Stomach (tissue), 9 donors: ENCODE data around the gene VEGFB. TPM values are rescaled to one million over a fixed set of nuclear protein-coding genes. Genes with fewer than 3 reads are reported as not detected.

Experiments
- DNase-seq, 2 donors: peaks; one replicate each; pipeline versions ENCODE4 v3.0.0 to v3.0.0-alpha.2; 2013 to 2019
- H3K27ac ChIP-seq, 5 donors: fragments of 200-600 bp in 4 of 5; sonication (generic) in 4 of 5; one replicate each; pipeline ENCODE4 v1.5.1; 2013 to 2019; ENCODE audit warnings: mild to moderate bottlenecking in 1 of 5, moderate library complexity in 1 of 5
- H3K27me3 ChIP-seq, 3 donors: fragments of 200-600 bp; sonication (generic); one replicate each; pipeline ENCODE4 v1.5.1; 2017 to 2019; ENCODE audit warnings: mixed run types in 1 of 3
- H3K36me3 ChIP-seq, 4 donors: fragments of 200-600 bp; sonication (generic); 1 replicate in 3 of 4; 2 replicates in 1 of 4; pipeline ENCODE4 v1.5.1; 2016 to 2019
- H3K4me1 ChIP-seq, 4 donors: fragments of 200-600 bp; sonication (generic); one replicate each; pipeline ENCODE4 v1.5.1; 2016 to 2019
- H3K4me3 ChIP-seq, 4 donors: fragments of 200-600 bp; sonication (generic) in 3 of 4; one replicate each; pipeline ENCODE4 v1.5.1; 2016 to 2019; ENCODE audit warnings: mild to moderate bottlenecking in 1 of 4
- H3K9me3 ChIP-seq, 4 donors: fragments of 200-600 bp; sonication (generic); one replicate each; pipeline ENCODE4 v1.5.1; 2016 to 2019
- EP300 ChIP-seq: sonication (generic); formaldehyde crosslinking; IDR thresholded peaks from one replicate; pipeline ENCODE4 v1.6.1; 2017; ENCODE audit warnings: antibody characterized with exemption
- POLR2A ChIP-seq, 4 donors: fragments of 450-650 bp; IDR thresholded peaks; one replicate each; pipeline ENCODE4 v1.6.1; 2016; ENCODE audit warnings: antibody characterized with exemption in 4 of 4, control low read depth in 2 of 4, mild to moderate bottlenecking in 1 of 4, moderate library complexity in 1 of 4
- POLR2AphosphoS5 ChIP-seq, 3 donors: sonication (generic); formaldehyde crosslinking; IDR thresholded peaks; one replicate each; pipeline ENCODE4 v1.6.1; 2016; ENCODE audit warnings: antibody characterized with exemption in 3 of 3
- WGBS, 5 donors: extraction: QIAGEN DNeasy Blood & Tissue Kit in 3 of 5; methylation state at CpG; one replicate each; pipeline versions ENCODE4 v1.1.5 to v1.1.7; 2013 to 2018; 5-methylcytosine and 5-hydroxymethylcytosine counted together
- intact Hi-C: fragments of 100-400 bp; cut with DNase I; formaldehyde crosslinking; loops from one replicate; pipeline ENCODE4 v1.15.1; 2023; ENCODE audit warnings: low total_unique reads
- polyA plus RNA-seq, 3 donors: library from polyadenylated mRNA; stranded (reverse); fragments of 200-250 nt; gene quantifications; one replicate each; pipeline ENCODE4 v1.2.3, GENCODE V29; 2013
- total RNA-seq, 5 donors: library from RNA; depleted of rRNA; stranded (reverse); fragments of >200 nt; gene quantifications; one replicate each; pipeline versions ENCODE4 v1.1.0 to v1.2.3, GENCODE V29; 2014 to 2016
- TF ChIP-seq, protein P1 (sequence below), 7 experiments: fragments of 450-650 bp in 4 of 7; fragments of 200-600 bp in 3 of 7; sonication (generic) in 3 of 7; IDR thresholded peaks; one replicate each; pipeline ENCODE4 v1.5.1; 2016 to 2019; ENCODE audit warnings: antibody characterized with exemption in 7 of 7, control low read depth in 2 of 7, mild to moderate bottlenecking in 1 of 7
- donor health status: healthy with polysubstance abuse.
- donor health status: Bipolar disorder and iron deficiency.
- donor health status: healthy.

VEGFB gene
- total and polyA plus RNA-seq, 8 donors = 2.9 to 167 (median 65.1) TPM

DNA sequence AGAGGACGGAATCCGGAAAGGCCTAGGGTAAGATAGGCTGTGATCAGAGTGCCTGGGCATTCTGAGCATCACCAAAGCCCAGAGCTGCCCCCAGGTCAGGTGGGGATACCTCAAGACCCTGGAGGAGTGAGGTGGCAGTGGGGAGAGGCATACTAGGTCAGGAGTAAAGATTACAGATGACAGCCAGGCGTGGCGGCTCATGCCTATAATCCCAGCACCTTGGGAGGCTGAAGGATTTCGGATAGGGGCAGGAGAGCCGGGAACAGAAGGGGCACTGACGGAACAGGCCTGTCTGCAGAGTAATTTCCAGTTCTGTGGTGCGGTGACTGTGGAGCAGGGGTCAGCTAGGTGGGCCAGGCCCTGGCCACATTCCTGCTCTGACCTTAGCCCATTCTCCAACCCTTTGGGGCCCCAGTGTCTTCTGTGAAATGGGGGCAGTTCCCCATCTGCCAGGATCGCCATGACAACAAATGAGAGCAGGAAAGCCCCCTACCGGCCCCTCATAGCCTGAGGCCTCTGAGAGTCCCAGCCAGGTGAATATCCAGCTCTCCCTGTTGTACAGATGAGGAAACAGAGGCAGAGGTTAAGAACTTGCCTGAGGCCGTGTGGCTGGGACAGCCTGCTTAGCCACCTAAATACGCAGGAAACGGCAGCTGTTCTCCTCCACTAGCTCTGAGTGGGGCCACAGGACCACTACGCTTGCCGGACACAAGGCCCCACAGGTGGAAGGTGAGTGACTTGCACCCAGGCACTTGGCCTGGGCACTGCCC, 40.8 kb downstream of the VEGFB start:
- TF ChIP-seq, protein P1, sequence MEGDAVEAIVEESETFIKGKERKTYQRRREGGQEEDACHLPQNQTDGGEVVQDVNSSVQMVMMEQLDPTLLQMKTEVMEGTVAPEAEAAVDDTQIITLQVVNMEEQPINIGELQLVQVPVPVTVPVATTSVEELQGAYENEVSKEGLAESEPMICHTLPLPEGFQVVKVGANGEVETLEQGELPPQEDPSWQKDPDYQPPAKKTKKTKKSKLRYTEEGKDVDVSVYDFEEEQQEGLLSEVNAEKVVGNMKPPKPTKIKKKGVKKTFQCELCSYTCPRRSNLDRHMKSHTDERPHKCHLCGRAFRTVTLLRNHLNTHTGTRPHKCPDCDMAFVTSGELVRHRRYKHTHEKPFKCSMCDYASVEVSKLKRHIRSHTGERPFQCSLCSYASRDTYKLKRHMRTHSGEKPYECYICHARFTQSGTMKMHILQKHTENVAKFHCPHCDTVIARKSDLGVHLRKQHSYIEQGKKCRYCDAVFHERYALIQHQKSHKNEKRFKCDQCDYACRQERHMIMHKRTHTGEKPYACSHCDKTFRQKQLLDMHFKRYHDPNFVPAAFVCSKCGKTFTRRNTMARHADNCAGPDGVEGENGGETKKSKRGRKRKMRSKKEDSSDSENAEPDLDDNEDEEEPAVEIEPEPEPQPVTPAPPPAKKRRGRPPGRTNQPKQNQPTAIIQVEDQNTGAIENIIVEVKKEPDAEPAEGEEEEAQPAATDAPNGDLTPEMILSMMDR (IDR thresholded peaks at IDR 0.05) = no peak
- no peak for TF ChIP-seq EP300
- Histone ChIP-seq H3K4me3 (no peak overlapping the region), H3K9me3 (no peaks in the 10 kb centered on the region), H3K27me3 (no peaks in the 10 kb centered on the region), H3K36me3 (peaks cover 13 to 47% (median 44%) of the 10 kb centered on the region in 4 donors), H3K4me1 (peaks cover 12 to 41% (median 38%) of the 10 kb centered on the region in 4 donors), H3K27ac (peak overlapping the region; percentile 14 to 96 (median 36))
- no peak for DNase-seq
- WGBS, 5 donors = 61 to 90% (median 87%) methylated on average over 12 to 15 of the region's 15 CpGs
- intact Hi-C loops = no loop called here

DNA sequence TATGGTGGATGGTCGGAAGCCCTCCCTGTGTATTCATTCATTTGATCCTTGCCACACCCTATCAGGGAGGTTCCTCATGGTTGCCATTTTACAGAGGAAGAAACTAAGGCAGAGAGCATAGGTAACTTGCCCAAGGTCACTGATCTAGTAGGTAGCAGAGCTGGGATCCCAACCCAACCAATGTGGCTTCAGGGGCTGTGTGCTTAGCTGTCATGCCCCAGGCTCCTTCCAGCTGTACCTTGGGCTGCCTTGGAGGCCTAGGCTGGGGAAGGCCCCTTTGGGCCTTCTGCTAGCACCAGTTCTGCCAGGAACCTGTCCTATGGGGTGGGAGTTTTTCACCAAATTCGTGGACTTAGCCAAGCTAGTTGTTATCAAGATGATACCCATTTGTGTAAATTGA, 41.5 kb downstream of the VEGFB start:
- no peak overlapping the region for H3K4me3 ChIP-seq
- no peaks in the 10 kb centered on the region for H3K9me3 ChIP-seq
- H3K27ac ChIP-seq = peak overlapping the region in 3 of 5 donors; percentile 18 to 96 (median 33)
- no peaks in the 10 kb centered on the region for H3K27me3 ChIP-seq
- 55 to 70% (median 59%) methylated on average over 1 to 2 of the region's 2 CpGs for WGBS, 5 donors
- TF ChIP-seq EP300 (no peak), POLR2AphosphoS5 (IDR thresholded peaks at IDR 0.05) (no peak), POLR2A (IDR thresholded peaks at IDR 0.05) (no peak)
- TF ChIP-seq, protein P1 (IDR thresholded peaks at IDR 0.05) = no peak
- DNase-seq = no peak
- peaks cover 12 to 41% (median 40%) of the 10 kb centered on the region in 4 donors for H3K4me1 ChIP-seq
- peaks cover 13 to 51% (median 47%) of the 10 kb centered on the region in 4 donors for H3K36me3 ChIP-seq
- intact Hi-C loops = no loop called here

DNA sequence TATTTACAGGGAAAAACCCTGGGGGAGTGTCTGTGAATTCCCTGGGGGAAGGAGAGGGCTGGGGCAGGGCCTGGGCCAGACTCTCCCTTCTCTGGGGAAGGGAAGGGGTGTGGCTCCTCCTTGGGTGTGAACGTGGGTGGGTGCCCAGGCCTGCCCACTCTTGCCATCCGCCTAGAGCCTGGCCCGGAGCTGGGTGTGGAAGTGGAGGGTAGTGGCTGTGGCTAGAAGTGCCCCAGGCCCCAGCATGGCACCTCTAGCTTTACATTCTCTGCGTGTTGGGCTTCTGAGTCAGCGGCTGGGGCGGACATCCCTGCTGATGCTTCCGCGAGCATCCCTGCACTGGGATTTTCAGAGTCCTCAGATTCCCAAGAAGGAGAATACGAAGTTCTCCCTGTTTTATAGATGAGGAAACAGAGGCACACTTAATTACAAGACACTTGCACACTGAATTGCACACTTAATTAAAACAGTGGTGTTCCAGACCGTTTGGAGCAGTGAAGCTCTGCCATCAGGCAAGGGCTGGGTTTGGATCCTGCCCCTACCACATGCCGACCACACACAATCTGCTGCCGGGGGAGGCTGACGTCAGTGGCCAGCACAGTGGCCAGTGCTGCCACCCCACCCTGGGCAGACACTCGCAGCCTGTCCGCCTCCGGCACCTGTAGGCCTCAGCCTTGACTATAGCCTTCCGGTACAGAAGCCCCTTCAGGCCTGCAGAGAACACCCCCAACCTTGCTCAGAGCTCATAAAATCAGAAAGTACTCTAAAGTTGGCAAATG, 42.5 kb downstream of the VEGFB start:
- WGBS, 5 donors = 58 to 71% (median 65%) methylated on average over 12 to 17 of the region's 17 CpGs
- Histone ChIP-seq H3K27me3 (no peaks in the 10 kb centered on the region), H3K9me3 (no peaks in the 10 kb centered on the region), H3K4me3 (no peak overlapping the region), H3K36me3 (peaks cover 15 to 60% (median 55%) of the 10 kb centered on the region in 4 donors), H3K4me1 (peaks cover 8 to 45% (median 40%) of the 10 kb centered on the region in 4 donors), H3K27ac (peak overlapping the region in 4 of 5 donors; percentile 24 to 53 (median 33))
- intact Hi-C loops = no loop called here
- TF ChIP-seq POLR2AphosphoS5 (IDR thresholded peaks at IDR 0.05) (no peak), POLR2A (IDR thresholded peaks at IDR 0.05) (no peak), EP300 (no peak)
- TF ChIP-seq, protein P1 (IDR thresholded peaks at IDR 0.05) = no peak
- peak in 1 of 2 donors; percentile 56 for DNase-seq

DNA sequence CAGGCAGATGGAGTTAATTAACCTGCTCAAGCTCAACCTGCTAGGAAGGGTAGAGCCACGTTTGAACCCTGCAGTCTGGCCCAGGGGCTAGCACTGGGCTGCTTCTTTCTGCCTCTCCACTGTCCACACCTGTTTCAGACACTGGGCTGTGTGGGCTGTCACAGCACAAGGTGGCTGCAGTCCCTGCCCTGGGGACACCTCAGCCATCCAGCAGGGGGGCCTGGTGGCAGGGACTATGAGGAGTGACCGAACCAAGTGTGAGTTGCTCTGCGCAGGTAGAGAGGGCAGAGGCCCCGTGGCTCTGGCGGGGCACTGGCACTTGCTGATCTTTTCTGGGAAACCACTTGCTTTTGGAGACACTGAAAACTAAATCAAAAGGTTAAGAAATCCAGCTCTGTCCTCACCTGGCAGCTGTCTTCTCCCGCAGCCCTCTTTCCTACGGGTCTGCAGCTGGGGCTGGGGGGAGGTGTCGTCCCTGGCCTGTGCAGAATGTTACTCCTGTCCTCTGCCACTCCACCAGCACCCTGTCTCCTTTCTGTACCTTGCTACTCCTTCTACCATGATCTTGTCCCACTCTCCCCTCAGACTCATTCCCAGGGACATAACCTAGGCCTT, 44.3 kb downstream of the VEGFB start:
- H3K27me3 ChIP-seq = no peaks in the 10 kb centered on the region
- H3K4me3 ChIP-seq = no peak overlapping the region
- peaks cover 16 to 67% (median 62%) of the 10 kb centered on the region in 4 donors for H3K36me3 ChIP-seq
- H3K4me1 ChIP-seq = peaks cover 7 to 45% (median 43%) of the 10 kb centered on the region in 4 donors
- intact Hi-C loops = no loop called here
- DNase-seq = no peak
- 80 to 88% (median 84%) methylated on average over 8 of the region's 8 CpGs for WGBS, 5 donors
- H3K9me3 ChIP-seq = no peaks in the 10 kb centered on the region
- no peak overlapping the region for H3K27ac ChIP-seq
- no peak for TF ChIP-seq POLR2AphosphoS5 (IDR thresholded peaks at IDR 0.05)
- TF ChIP-seq, protein P1 (IDR thresholded peaks at IDR 0.05) = no peak
- no peak for TF ChIP-seq POLR2A (IDR thresholded peaks at IDR 0.05)
- TF ChIP-seq EP300 = no peak
